Aorta (tissue), 5 donors: ENCODE results near the gene C1orf232. TPM values are rescaled to one million over a fixed set of nuclear protein-coding genes. Genes with fewer than 3 reads are reported as not detected.

Experiments
- ATAC-seq: fragments of 200-7000 bp; cut with Tn5 transposase; one replicate; pipeline ENCODE4 v1.9.1; 2022; ENCODE audit warnings: moderate library complexity; ENCODE audit not compliant: low FRiP score
- DNase-seq, 2 donors: peaks; one replicate each; pipeline ENCODE4 v3.0.0-alpha.2; 2020
- H3K27ac ChIP-seq, 2 donors: one replicate each; pipeline ENCODE4 v1.5.1; 2013; ENCODE audit warnings: low read length in 2 of 2, mild to moderate bottlenecking in 2 of 2, moderate library complexity in 2 of 2, control low read depth in 1 of 2, inconsistent platforms in 1 of 2, low read depth in 1 of 2
- H3K27me3 ChIP-seq, 2 donors: one replicate each; pipeline ENCODE4 v1.6.1; 2013; ENCODE audit warnings: control low read depth in 1 of 2, low read length in 1 of 2, mild to moderate bottlenecking in 1 of 2, moderate library complexity in 1 of 2; ENCODE audit not compliant: insufficient read depth in 2 of 2, control insufficient read depth in 1 of 2
- H3K36me3 ChIP-seq, 2 donors: one replicate each; pipeline ENCODE4 v1.6.1; 2013; ENCODE audit warnings: control low read depth in 1 of 2, low read length in 1 of 2, mild to moderate bottlenecking in 1 of 2; ENCODE audit not compliant: insufficient read depth in 2 of 2, control insufficient read depth in 1 of 2
- H3K4me1 ChIP-seq, 2 donors: one replicate each; pipeline ENCODE4 v1.6.1; 2013; ENCODE audit warnings: low read length in 2 of 2, control low read depth in 1 of 2, mild to moderate bottlenecking in 1 of 2, moderate library complexity in 1 of 2; ENCODE audit not compliant: insufficient read depth in 2 of 2, control insufficient read depth in 1 of 2
- H3K4me3 ChIP-seq, 2 donors: one replicate each; pipeline ENCODE4 v1.5.1; 2013; ENCODE audit warnings: low read length in 2 of 2, control low read depth in 1 of 2, mild to moderate bottlenecking in 1 of 2
- H3K9me3 ChIP-seq: one replicate; pipeline ENCODE4 v1.6.1; 2013; ENCODE audit warnings: mild to moderate bottlenecking, low read length; ENCODE audit not compliant: control insufficient read depth
- WGBS, 2 donors: extraction: QIAGEN DNeasy Blood & Tissue Kit; methylation state at CpG; one replicate each; pipeline ENCODE4 v1.1.7; 2013; 5-methylcytosine and 5-hydroxymethylcytosine counted together
- intact Hi-C, 2 donors: fragments of 100-400 bp; cut with DNase I; formaldehyde crosslinking; loops; one replicate each; pipeline versions ENCODE4 v1.14.2 to v1.15.0; 2022
- polyA plus RNA-seq, 2 donors: library from polyadenylated mRNA; stranded (reverse); fragments of 200-250 nt; gene quantifications; one replicate each; pipeline ENCODE4 v1.2.3, GENCODE V29; 2013
- total RNA-seq, 2 donors: library from RNA; stranded (reverse); fragmentation: NEBNext Ultra II Directional; extraction: Animal tissue kit (Norgen Biotek cat#: 25700); gene quantifications; one replicate each; pipeline ENCODE4 v1.2.1, GENCODE V29; 2021
- donor health status: healthy with polysubstance abuse.
- donor health status: Bipolar disorder and iron deficiency.
- donor health status: DM: no; HTN: no; CAD: no.
- donor health status: DM: no; HTN: no; CAD: no.
- donor health status: DM: yes; HTN: yes; CAD: no.

C1orf232 gene
- total and polyA plus RNA-seq, 4 donors, result not detected

GRCh38 chr1:26122988-26123973 lies 45.5 kb downstream of the C1orf232 start:
- DNase-seq, result no peak
- Histone ChIP-seq H3K4me1 (no peaks in the 10 kb centered on the region), H3K27ac (no peak overlapping the region), H3K36me3 (no peaks in the 10 kb centered on the region), H3K4me3 (no peak overlapping the region), H3K27me3 (no peaks in the 10 kb centered on the region), H3K9me3 (no peaks in the 10 kb centered on the region)
- WGBS, 2 donors, result 87 to 89% methylated on average over 7 of the region's 7 CpGs
- no peak for ATAC-seq
- intact Hi-C loops, result no loop called here

GRCh38 chr1:26121854-26122773 lies 46.6 kb downstream of the C1orf232 start:
- H3K4me3 ChIP-seq, result no peak overlapping the region
- no peak for ATAC-seq
- no peaks in the 10 kb centered on the region for H3K4me1 ChIP-seq
- intact Hi-C loops, result no loop called here
- H3K27ac ChIP-seq, result peak overlapping the region; percentile 5 to 67
- no peaks in the 10 kb centered on the region for H3K27me3 ChIP-seq
- 38 to 43% methylated on average over 8 of the region's 8 CpGs for WGBS, 2 donors
- no peak for DNase-seq
- H3K9me3 ChIP-seq, result no peaks in the 10 kb centered on the region
- H3K36me3 ChIP-seq, result no peaks in the 10 kb centered on the region

GRCh38 chr1:26119892-26120608 lies 48.7 kb downstream of the C1orf232 start:
- 53 to 58% methylated on average over 9 of the region's 9 CpGs for WGBS, 2 donors
- Histone ChIP-seq H3K36me3 (no peaks in the 10 kb centered on the region), H3K4me3 (no peak overlapping the region), H3K27me3 (no peaks in the 10 kb centered on the region), H3K9me3 (no peaks in the 10 kb centered on the region), H3K4me1 (no peaks in the 10 kb centered on the region), H3K27ac (no peak overlapping the region)
- DNase-seq (no peak), ATAC-seq (no peak)
- intact Hi-C loops, result loop anchor here in 1 of 2 donors (10.0 kb wide), 1 partner anchor 225 kb away; no protein-coding TSS in a partner anchor

GRCh38 chr1:26114165-26114927 lies 54.4 kb downstream of the C1orf232 start:
- ATAC-seq (no peak), DNase-seq (no peak)
- WGBS, 2 donors, result 75 to 78% methylated on average over 12 of the region's 12 CpGs
- H3K27me3 ChIP-seq, result no peaks in the 10 kb centered on the region
- intact Hi-C loops, result loop anchor here (5.0 to 10.0 kb wide), 2 partner anchors 53 to 220 kb away; partner anchors contain the start of genes C1orf232 (in 1 of the 2) and ZNF593 (in 1 of the 2)
- no peak overlapping the region for H3K4me3 ChIP-seq
- no peaks in the 10 kb centered on the region for H3K9me3 ChIP-seq
- no peaks in the 10 kb centered on the region for H3K36me3 ChIP-seq
- H3K27ac ChIP-seq, result no peak overlapping the region
- no peaks in the 10 kb centered on the region for H3K4me1 ChIP-seq

Other genes with a start within 250 kb of the C1orf232 start
- gene PAFAH2, start 170.9 kb downstream of the C1orf232 start, total RNA-seq, result 1 to 10 TPM; 4.8 to 6.4 TPM
- 1 to 10 TPM; 3.7 to 4.9 TPM for gene PAFAH2, start 170.9 kb downstream of the C1orf232 start, polyA plus RNA-seq
- 1 to 10 TPM in 1 of 2 donors, under 1 TPM in 1; 0.29 to 1.3 TPM for gene EXTL1, start 147.2 kb downstream of the C1orf232 start, total RNA-seq
- gene EXTL1, start 147.2 kb downstream of the C1orf232 start, polyA plus RNA-seq, result under 1 TPM in 1 of 2 donors, not detected in 1; 0.33 TPM
- not detected for gene SLC30A2, start 122.8 kb downstream of the C1orf232 start, total RNA-seq
- under 1 TPM in 1 of 2 donors, not detected in 1; 0.13 TPM for gene SLC30A2, start 122.8 kb downstream of the C1orf232 start, polyA plus RNA-seq
- under 1 TPM; 0.19 to 0.24 TPM for gene TRIM63, start 101.3 kb downstream of the C1orf232 start, total RNA-seq
- gene TRIM63, start 101.3 kb downstream of the C1orf232 start, polyA plus RNA-seq, result 1 to 10 TPM in 1 of 2 donors, under 1 TPM in 1; 0.36 to 1.5 TPM
- 1 to 10 TPM; 6.5 to 7.5 TPM for gene PDIK1L, start 57.1 kb downstream of the C1orf232 start, total RNA-seq
- gene PDIK1L, start 57.1 kb downstream of the C1orf232 start, polyA plus RNA-seq, result 1 to 10 TPM; 2.0 to 3.8 TPM
- gene FAM110D, start 9.9 kb downstream of the C1orf232 start, total RNA-seq, result 10 to 100 TPM in 1 of 2 donors, 1 to 10 TPM in 1; 5.0 to 15.7 TPM
- gene FAM110D, start 9.9 kb downstream of the C1orf232 start, polyA plus RNA-seq, result 1 to 10 TPM in 1 of 2 donors, under 1 TPM in 1; 0.25 to 1.4 TPM
- 10 to 100 TPM; 13.4 to 18.3 TPM for gene ZNF593, start 945 bp upstream of the C1orf232 start, total RNA-seq
- gene ZNF593, start 945 bp upstream of the C1orf232 start, polyA plus RNA-seq, result 10 to 100 TPM; 29.4 to 48.6 TPM
- gene ZNF593OS, start 2.9 kb upstream of the C1orf232 start, total RNA-seq, result not detected
- gene ZNF593OS, start 2.9 kb upstream of the C1orf232 start, polyA plus RNA-seq, result under 1 TPM in 1 of 2 donors, not detected in 1; 0.20 TPM
- gene CNKSR1, start 8.5 kb upstream of the C1orf232 start, total RNA-seq, result 1 to 10 TPM; 1.5 to 1.7 TPM
- gene CNKSR1, start 8.5 kb upstream of the C1orf232 start, polyA plus RNA-seq, result 1 to 10 TPM; 2.3 to 4.9 TPM
- gene CATSPER4, start 21.6 kb upstream of the C1orf232 start, total RNA-seq, result not detected
- gene CATSPER4, start 21.6 kb upstream of the C1orf232 start, polyA plus RNA-seq, result not detected
- 1 to 10 TPM; 3.0 to 5.9 TPM for gene CEP85, start 65.2 kb upstream of the C1orf232 start, total RNA-seq
- 1 to 10 TPM in 1 of 2 donors, under 1 TPM in 1; 0.74 to 1.9 TPM for gene CEP85, start 65.2 kb upstream of the C1orf232 start, polyA plus RNA-seq
- gene SH3BGRL3, start 111.1 kb upstream of the C1orf232 start, total RNA-seq, result 100 to 1,000 TPM; 160 to 252 TPM
- 100 to 1,000 TPM; 219 to 232 TPM for gene SH3BGRL3, start 111.1 kb upstream of the C1orf232 start, polyA plus RNA-seq
- 10 to 100 TPM; 14.6 to 33.9 TPM for gene UBXN11, start 137.7 kb upstream of the C1orf232 start, total RNA-seq
- 10 to 100 TPM; 11.6 to 46.8 TPM for gene UBXN11, start 137.7 kb upstream of the C1orf232 start, polyA plus RNA-seq
- 10 to 100 TPM; 12.0 to 14.7 TPM for gene CD52, start 149.0 kb upstream of the C1orf232 start, total RNA-seq
- gene CD52, start 149.0 kb upstream of the C1orf232 start, polyA plus RNA-seq, result 10 to 100 TPM in 1 of 2 donors, 1 to 10 TPM in 1; 8.3 to 31.4 TPM
- gene CRYBG2, start 185.2 kb upstream of the C1orf232 start, total RNA-seq, result under 1 TPM in 1 of 2 donors, not detected in 1; 0.27 TPM
- 1 to 10 TPM in 1 of 2 donors, under 1 TPM in 1; 0.05 to 6.4 TPM for gene CRYBG2, start 185.2 kb upstream of the C1orf232 start, polyA plus RNA-seq
- under 1 TPM; 0.24 to 0.65 TPM for gene ZNF683, start 203.8 kb upstream of the C1orf232 start, total RNA-seq
- gene ZNF683, start 203.8 kb upstream of the C1orf232 start, polyA plus RNA-seq, result under 1 TPM in 1 of 2 donors, not detected in 1; 0.87 TPM
- gene LIN28A, start 241.9 kb upstream of the C1orf232 start, total RNA-seq, result not detected
- not detected for gene LIN28A, start 241.9 kb upstream of the C1orf232 start, polyA plus RNA-seq